Gastroesophageal sphincter (tissue), 3 donors: ENCODE measurements around the gene ARMS2.

Source experiments
- EP300 ChIP-seq: sonication (generic); formaldehyde crosslinking; IDR thresholded peaks from one replicate; pipeline ENCODE4 v1.6.1; 2017; ENCODE audit warnings: antibody characterized with exemption, mild to moderate bottlenecking
- POLR2AphosphoS5 ChIP-seq: sonication (generic); formaldehyde crosslinking; IDR thresholded peaks from one replicate; pipeline ENCODE4 v1.6.1; 2017; ENCODE audit warnings: antibody characterized with exemption
- TF ChIP-seq, protein P1 (sequence below), 4 experiments: fragments of 200-600 bp in 2 of 4; fragments of 450-650 bp in 2 of 4; sonication (generic) in 1 of 4; IDR thresholded peaks; one replicate each; pipeline ENCODE4 v1.5.1; 2017 to 2019; ENCODE audit warnings: antibody characterized with exemption in 4 of 4, mild to moderate bottlenecking in 2 of 4, moderate library complexity in 2 of 4

DNA sequence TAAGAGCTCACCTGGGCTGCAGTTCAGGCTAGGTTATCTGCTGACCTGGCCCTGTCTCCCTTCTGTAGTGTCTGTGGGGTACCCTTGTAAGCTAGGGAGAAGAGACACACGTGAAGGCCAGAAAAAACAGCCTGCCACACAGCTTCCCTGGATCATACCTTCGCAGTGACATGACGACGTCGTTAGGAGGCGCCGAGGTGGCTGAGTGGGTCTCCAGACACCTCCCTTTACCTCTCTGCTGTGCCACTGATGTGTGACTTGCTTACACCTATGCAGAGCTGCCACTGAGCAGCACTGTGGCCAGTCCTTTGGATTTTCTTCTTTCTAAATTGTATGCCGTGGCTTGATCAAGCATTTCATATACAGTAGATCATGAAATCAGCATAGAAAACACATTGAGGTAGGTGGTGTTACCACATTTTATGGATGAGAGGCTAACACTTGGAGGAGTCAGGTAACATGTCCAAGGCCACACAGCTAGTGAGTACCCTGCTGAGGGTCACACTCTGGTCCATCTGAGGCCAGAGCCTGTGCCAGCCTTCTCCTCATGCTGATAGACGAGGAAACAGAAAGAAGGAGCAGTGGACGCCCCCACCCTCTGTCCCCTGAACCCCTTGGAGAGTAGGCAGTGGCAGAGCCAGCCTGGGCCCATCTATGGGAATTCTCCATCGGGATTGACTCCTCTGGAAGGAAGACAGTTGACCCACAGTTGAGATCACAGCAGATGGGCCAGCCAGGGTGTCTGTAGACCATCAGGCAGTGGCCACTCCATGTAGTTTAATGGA lies 30.0 kb downstream of the ARMS2 start:
- TF ChIP-seq, protein P1, sequence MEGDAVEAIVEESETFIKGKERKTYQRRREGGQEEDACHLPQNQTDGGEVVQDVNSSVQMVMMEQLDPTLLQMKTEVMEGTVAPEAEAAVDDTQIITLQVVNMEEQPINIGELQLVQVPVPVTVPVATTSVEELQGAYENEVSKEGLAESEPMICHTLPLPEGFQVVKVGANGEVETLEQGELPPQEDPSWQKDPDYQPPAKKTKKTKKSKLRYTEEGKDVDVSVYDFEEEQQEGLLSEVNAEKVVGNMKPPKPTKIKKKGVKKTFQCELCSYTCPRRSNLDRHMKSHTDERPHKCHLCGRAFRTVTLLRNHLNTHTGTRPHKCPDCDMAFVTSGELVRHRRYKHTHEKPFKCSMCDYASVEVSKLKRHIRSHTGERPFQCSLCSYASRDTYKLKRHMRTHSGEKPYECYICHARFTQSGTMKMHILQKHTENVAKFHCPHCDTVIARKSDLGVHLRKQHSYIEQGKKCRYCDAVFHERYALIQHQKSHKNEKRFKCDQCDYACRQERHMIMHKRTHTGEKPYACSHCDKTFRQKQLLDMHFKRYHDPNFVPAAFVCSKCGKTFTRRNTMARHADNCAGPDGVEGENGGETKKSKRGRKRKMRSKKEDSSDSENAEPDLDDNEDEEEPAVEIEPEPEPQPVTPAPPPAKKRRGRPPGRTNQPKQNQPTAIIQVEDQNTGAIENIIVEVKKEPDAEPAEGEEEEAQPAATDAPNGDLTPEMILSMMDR (IDR thresholded peaks at IDR 0.05) = no peak
- TF ChIP-seq POLR2AphosphoS5 = no peak
- no peak for TF ChIP-seq EP300
